ENCODE data around the gene ZNF711.
"Not testable (repeated sequence)": the region's sequence is repeated elsewhere in the genome, so short reads cannot be mapped to it uniquely, and the experiment has no call there.

Gene ZNF711

GRCh38 chrX:85243761-85244449 lies at the start of gene ZNF711, which contains the start of gene SATL1:
ZNF711 (plus strand) TSS chrX:85243991; CDS start chrX:85247573, 3,582 bp downstream.
SATL1 (minus strand) TSS chrX:85243779; CDS start chrX:85108968, 134,811 bp downstream.
- FAIRE-seq = no peak

GRCh38 chrX:85196319-85196718 lies 47.5 kb upstream of the ZNF711 start:
- no peak for FAIRE-seq

GRCh38 chrX:85203461-85203970 lies 40.3 kb upstream of the ZNF711 start:
- FAIRE-seq = no peak

- FAIRE-seq = no peak
Measured at GRCh38 chrX:85213792-85214530, 29.8 kb upstream of the ZNF711 start.

GRCh38 chrX:85215946-85216345 lies 27.8 kb upstream of the ZNF711 start:
- no peak for FAIRE-seq

- FAIRE-seq = no peak
Measured at GRCh38 chrX:85221361-85221760, 22.4 kb upstream of the ZNF711 start.

GRCh38 chrX:85223359-85223758 lies 20.4 kb upstream of the ZNF711 start:
- FAIRE-seq = no peak

- no peak for FAIRE-seq
Measured at GRCh38 chrX:85243155-85243554, 636 bp upstream of the ZNF711 start.

- FAIRE-seq = no peak
Measured at GRCh38 chrX:85244450-85245211, 840 bp downstream of the ZNF711 start.

GRCh38 chrX:85285286-85285685 lies 41.5 kb downstream of the ZNF711 start:
- not testable (repeated sequence) for FAIRE-seq

GRCh38 chrX:85288992-85289723 lies 45.4 kb downstream of the ZNF711 start:
- no peak for FAIRE-seq

- no peak for FAIRE-seq
Measured at GRCh38 chrX:85303544-85303943, 59.8 kb downstream of the ZNF711 start.

GRCh38 chrX:85309717-85310116 lies 65.9 kb downstream of the ZNF711 start:
- no peak for FAIRE-seq

GRCh38 chrX:85311348-85311747 lies 67.6 kb downstream of the ZNF711 start:
- not testable (repeated sequence) for FAIRE-seq
